Measurements from ENCODE around the gene FNDC1.
"Not testable (repeated sequence)": the region's sequence is repeated elsewhere in the genome, so short reads cannot be mapped to it uniquely, and the experiment has no call there.

Gene FNDC1

GRCh38 chr6:159261995-159262394, 92.8 kb downstream of the FNDC1 start:
- DNase-seq = no peak

GRCh38 chr6:159262586-159262985, 93.4 kb downstream of the FNDC1 start:
- DNase-seq = no peak

GRCh38 chr6:159267165-159267564, 98.0 kb downstream of the FNDC1 start:
- no peak for DNase-seq

- no peak for DNase-seq
Measured at GRCh38 chr6:159268511-159268910, 99.3 kb downstream of the FNDC1 start.

GRCh38 chr6:159271257-159271656, 102.1 kb downstream of the FNDC1 start:
- DNase-seq = no peak

- DNase-seq = no peak
Measured at GRCh38 chr6:159278626-159279025, 109.4 kb downstream of the FNDC1 start.

GRCh38 chr6:159279790-159280277, 110.6 kb downstream of the FNDC1 start:
- no peak for DNase-seq

GRCh38 chr6:159282421-159282820, 113.2 kb downstream of the FNDC1 start:
- DNase-seq = no peak

- DNase-seq = not testable (repeated sequence)
Measured at GRCh38 chr6:159284661-159285060, 115.5 kb downstream of the FNDC1 start.

- DNase-seq = no peak
Measured at GRCh38 chr6:159298840-159299239, 129.6 kb downstream of the FNDC1 start.

- no peak for DNase-seq
Measured at GRCh38 chr6:159299566-159299965, 130.4 kb downstream of the FNDC1 start.

- DNase-seq = no peak
Measured at GRCh38 chr6:159301277-159301676, 132.1 kb downstream of the FNDC1 start.

GRCh38 chr6:159301810-159302593, 132.8 kb downstream of the FNDC1 start:
- DNase-seq = no peak

- no peak for DNase-seq
Measured at GRCh38 chr6:159302594-159302992, 133.4 kb downstream of the FNDC1 start.

- no peak for DNase-seq
Measured at GRCh38 chr6:159303159-159303558, 134.0 kb downstream of the FNDC1 start.

GRCh38 chr6:159303784-159304183, 134.6 kb downstream of the FNDC1 start:
- no peak for DNase-seq

- DNase-seq = no peak
Measured at GRCh38 chr6:159304641-159305040, 135.4 kb downstream of the FNDC1 start.

GRCh38 chr6:159305159-159305558, 136.0 kb downstream of the FNDC1 start:
- no peak for DNase-seq

- DNase-seq = no peak
Measured at GRCh38 chr6:159305804-159306537, 136.8 kb downstream of the FNDC1 start.

- no peak for DNase-seq
Measured at GRCh38 chr6:159307246-159307790, 138.1 kb downstream of the FNDC1 start.

- no peak for DNase-seq
Measured at GRCh38 chr6:159308198-159308597, 139.0 kb downstream of the FNDC1 start.

- DNase-seq = no peak
Measured at GRCh38 chr6:159309723-159310122, 140.5 kb downstream of the FNDC1 start.

GRCh38 chr6:159311618-159312017, 142.4 kb downstream of the FNDC1 start:
- DNase-seq = no peak

- no peak for DNase-seq
Measured at GRCh38 chr6:159312206-159312605, 143.0 kb downstream of the FNDC1 start.

All from NCI-H2081 (cell line).